Transverse colon (tissue), 4 donors: ENCODE measurements around the gene ZNF575.

Experiments used
- EP300 ChIP-seq: sonication (generic); formaldehyde crosslinking; IDR thresholded peaks from one replicate; pipeline ENCODE4 v1.6.1; 2017; ENCODE audit warnings: antibody characterized with exemption, low read depth
- POLR2A ChIP-seq: fragments of 450-650 bp; IDR thresholded peaks from one replicate; pipeline ENCODE4 v1.6.1; 2016; ENCODE audit warnings: antibody characterized with exemption, mild to moderate bottlenecking, moderate library complexity
- POLR2AphosphoS5 ChIP-seq, 3 donors: sonication (generic); formaldehyde crosslinking; IDR thresholded peaks; one replicate each; pipeline ENCODE4 v1.6.1; 2016; ENCODE audit warnings: antibody characterized with exemption in 3 of 3
- TF ChIP-seq, protein P1 (sequence below), 5 experiments: fragments of 200-600 bp in 3 of 5; fragments of 450-650 bp in 2 of 5; sonication (generic) in 3 of 5; IDR thresholded peaks; 1 replicate in 2 of 5; 2 replicates in 3 of 5; pipeline ENCODE4 v1.5.1; 2016 to 2017; ENCODE audit warnings: antibody characterized with exemption in 5 of 5, inconsistent platforms in 3 of 5, mild to moderate bottlenecking in 2 of 5, moderate library complexity in 1 of 5

DNA sequence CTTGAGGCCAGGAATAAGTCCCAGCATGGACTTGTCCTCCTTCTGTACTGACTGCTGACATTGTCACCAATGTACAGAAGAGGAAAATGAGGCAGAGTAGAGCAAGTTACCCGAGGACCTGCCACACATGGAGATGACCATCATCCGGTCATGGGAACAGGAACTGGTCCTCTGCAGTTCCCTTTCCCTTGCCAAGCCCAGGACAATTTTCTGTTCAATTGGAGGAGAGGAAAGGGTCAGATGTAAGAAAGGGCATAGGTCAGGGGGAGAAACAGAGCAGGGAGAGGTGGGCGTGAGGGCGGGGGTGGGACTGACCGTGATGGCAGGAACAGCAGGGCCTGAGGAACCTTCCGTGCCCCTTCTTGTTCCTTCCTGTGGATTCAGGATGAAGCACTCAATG is 47.0 kb upstream of the ZNF575 start:
- TF ChIP-seq POLR2A (no peak), EP300 (no peak), POLR2AphosphoS5 (IDR thresholded peaks at IDR 0.05) (no peak)
- TF ChIP-seq, protein P1, sequence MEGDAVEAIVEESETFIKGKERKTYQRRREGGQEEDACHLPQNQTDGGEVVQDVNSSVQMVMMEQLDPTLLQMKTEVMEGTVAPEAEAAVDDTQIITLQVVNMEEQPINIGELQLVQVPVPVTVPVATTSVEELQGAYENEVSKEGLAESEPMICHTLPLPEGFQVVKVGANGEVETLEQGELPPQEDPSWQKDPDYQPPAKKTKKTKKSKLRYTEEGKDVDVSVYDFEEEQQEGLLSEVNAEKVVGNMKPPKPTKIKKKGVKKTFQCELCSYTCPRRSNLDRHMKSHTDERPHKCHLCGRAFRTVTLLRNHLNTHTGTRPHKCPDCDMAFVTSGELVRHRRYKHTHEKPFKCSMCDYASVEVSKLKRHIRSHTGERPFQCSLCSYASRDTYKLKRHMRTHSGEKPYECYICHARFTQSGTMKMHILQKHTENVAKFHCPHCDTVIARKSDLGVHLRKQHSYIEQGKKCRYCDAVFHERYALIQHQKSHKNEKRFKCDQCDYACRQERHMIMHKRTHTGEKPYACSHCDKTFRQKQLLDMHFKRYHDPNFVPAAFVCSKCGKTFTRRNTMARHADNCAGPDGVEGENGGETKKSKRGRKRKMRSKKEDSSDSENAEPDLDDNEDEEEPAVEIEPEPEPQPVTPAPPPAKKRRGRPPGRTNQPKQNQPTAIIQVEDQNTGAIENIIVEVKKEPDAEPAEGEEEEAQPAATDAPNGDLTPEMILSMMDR (IDR thresholded peaks at IDR 0.05): no peak
